T-cell (primary cell): ENCODE measurements around the gene NSD2. TPM values are rescaled to one million over a fixed set of nuclear protein-coding genes. Genes with fewer than 3 reads are reported as not detected.
A peak's percentile ranks its signal among the peaks of the same experiment; 100 is the strongest.

Experiments used
- ATAC-seq, 4 experiments: fragments of 200-7000 bp in 3 of 4; fragments of 150-1000 bp in 1 of 4; cut with Tn5 transposase; replicated peaks in 1 of 4; 1 replicate in 3 of 4; 2 replicates in 1 of 4; pipeline ENCODE4 v1.10.0; 2021; ENCODE audit warnings: moderate library complexity in 3 of 4, mild to moderate bottlenecking in 2 of 4, moderate number of reproducible peaks in 1 of 4
- CTCF ChIA-PET, 2 donors: fragments of 300-600 bp; sonication (Branson Sonifier 250); formaldehyde crosslinking; loops; one replicate each; lab custom pipeline; 2022; ENCODE audit warnings: antibody characterized with exemption in 2 of 2; lab: Charles Lee
- POLR2A ChIA-PET, 2 donors: fragments of 300-600 bp; sonication (Branson Sonifier 250); formaldehyde crosslinking; loops; one replicate each; lab custom pipeline; 2022; ENCODE audit warnings: antibody characterized with exemption in 2 of 2; lab: Charles Lee
- DNase-seq, 35 experiments: peaks; one replicate each; pipeline versions ENCODE4 v3.0.0 to v3.0.0-alpha.2; 2013 to 2023
- H3K27ac ChIP-seq: one replicate; pipeline ENCODE4 v1.5.1; 2013; ENCODE audit warnings: low read length
- H3K27me3 ChIP-seq, 2 experiments: replicated peaks in 1 of 2; 1 replicate in 1 of 2; 2 replicates in 1 of 2; pipeline versions ENCODE4 v1.6.1 to v1.7.0; 2013; ENCODE audit warnings: low read length in 1 of 2, mixed read lengths in 1 of 2; ENCODE audit not compliant: control insufficient read depth in 2 of 2, insufficient read depth in 2 of 2; ENCODE audit errors: extremely low read depth in 1 of 2
- H3K36me3 ChIP-seq, 2 donors: 1 replicate in 1 of 2; 2 replicates in 1 of 2; pipeline versions ENCODE4 v1.6.1 to v1.7.0; 2013; ENCODE audit warnings: low read length in 1 of 2; ENCODE audit not compliant: control insufficient read depth in 2 of 2, insufficient read depth in 1 of 2; ENCODE audit errors: extremely low read depth in 1 of 2
- H3K4me1 ChIP-seq, 2 experiments: 1 replicate in 1 of 2; 2 replicates in 1 of 2; pipeline versions ENCODE4 v1.6.1 to v1.7.0; 2013; ENCODE audit warnings: low read length in 2 of 2, mixed read lengths in 1 of 2; ENCODE audit not compliant: insufficient read depth in 2 of 2, control insufficient read depth in 1 of 2; ENCODE audit errors: extremely low read depth in 1 of 2
- H3K4me3 ChIP-seq, 2 donors: 1 replicate in 1 of 2; 2 replicates in 1 of 2; pipeline versions ENCODE4 v1.5.1 to v1.7.0; 2013; ENCODE audit warnings: mild to moderate bottlenecking in 2 of 2, low read length in 1 of 2, moderate library complexity in 1 of 2; ENCODE audit not compliant: control insufficient read depth in 1 of 2; ENCODE audit errors: extremely low read depth in 1 of 2
- H3K9me3 ChIP-seq: 2 replicates; pipeline ENCODE4 v1.7.0; 2013
- H3K27ac Mint-ChIP-seq, 2 donors: one replicate each; pipeline ENCODE4 v1.8.0; 2020 to 2021; ENCODE audit warnings: mild to moderate bottlenecking in 2 of 2, mixed read lengths in 2 of 2
- H3K27me3 Mint-ChIP-seq, 2 donors: one replicate each; pipeline ENCODE4 v1.8.0; 2021 to 2022; ENCODE audit warnings: mixed read lengths in 2 of 2
- H3K36me3 Mint-ChIP-seq: one replicate; pipeline ENCODE4 v1.8.0; 2021; ENCODE audit warnings: mixed read lengths
- H3K4me1 Mint-ChIP-seq, 3 donors: one replicate each; pipeline ENCODE4 v1.8.0; 2020 to 2022; ENCODE audit warnings: mixed read lengths in 3 of 3, mild to moderate bottlenecking in 1 of 3
- H3K4me3 Mint-ChIP-seq, 3 donors: one replicate each; pipeline ENCODE4 v1.8.0; 2020 to 2022; ENCODE audit warnings: mild to moderate bottlenecking in 3 of 3, mixed read lengths in 3 of 3, moderate library complexity in 3 of 3
- H3K9me3 Mint-ChIP-seq, 3 donors: one replicate each; pipeline ENCODE4 v1.8.0; 2020 to 2022; ENCODE audit warnings: mixed read lengths in 3 of 3
- WGBS: methylation state at CpG from one replicate; pipeline ENCODE4 v1.1.5; 2013; ENCODE audit warnings: missing lambda C conversion rate; ENCODE audit not compliant: insufficient coverage; 5-methylcytosine and 5-hydroxymethylcytosine counted together
- total RNA-seq, 35 experiments: library from RNA in 6 of 35; stranded (reverse) in 6 of 35; fragments of 120-200 nt in 1 of 35; gene quantifications; one replicate each; pipeline versions ENCODE4 v1.2.1 to v1.2.4 and lab custom pipeline; 2013 to 2026

Gene NSD2
- total RNA-seq, 5 donors from 2014 or later (not counting 1 experiment from before 2014, with no cell fraction given): 40.8 to 55.3 (median 48.3) TPM

DNA sequence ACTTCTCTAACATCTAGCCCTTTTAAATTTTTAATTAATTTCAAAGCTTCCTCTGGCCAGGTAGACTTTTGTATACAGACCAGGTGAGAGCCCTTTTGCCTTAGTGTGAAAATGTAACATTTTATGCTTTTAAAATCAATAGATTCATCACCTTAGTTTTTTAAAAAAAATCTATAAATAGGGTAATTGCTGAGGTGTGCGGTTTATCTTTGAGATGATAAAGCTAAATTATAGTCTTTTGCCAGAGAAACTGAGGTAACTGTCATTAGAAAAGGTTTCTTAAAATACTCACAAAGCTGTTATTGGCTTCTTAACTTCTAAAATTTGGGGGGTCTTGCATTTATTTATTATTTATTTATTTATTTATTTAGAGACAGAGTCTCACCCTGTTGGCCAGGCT, 74.7 kb downstream of the NSD2 start:
- CTCF ChIA-PET: no interaction called here

DNA sequence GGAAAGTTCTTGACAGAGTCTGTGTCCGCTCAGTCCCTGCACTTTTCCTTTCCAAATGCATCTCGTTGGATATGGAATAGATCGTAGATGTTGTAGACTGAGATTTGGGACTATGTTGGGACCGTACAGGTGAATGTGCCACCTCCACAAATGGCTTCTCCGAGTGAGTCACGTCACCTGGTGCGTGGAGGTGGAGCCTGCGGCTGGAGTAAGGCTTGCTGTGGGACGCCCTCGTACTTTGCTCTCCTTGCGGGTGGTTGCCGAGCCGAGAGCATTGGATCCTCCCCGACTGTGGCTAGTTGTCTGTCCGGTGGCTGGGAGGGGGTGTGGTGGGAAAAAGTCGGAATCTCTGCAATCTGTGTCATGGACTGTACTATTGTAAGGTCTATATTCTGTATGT, 77.0 kb downstream of the NSD2 start:
- peaks cover 0 to 3% (median 0%) of the 10 kb centered on the region in 3 donors for H3K4me1 Mint-ChIP-seq
- no peaks in the 10 kb centered on the region for H3K9me3 ChIP-seq
- POLR2A ChIA-PET: no interaction called here
- H3K36me3 ChIP-seq: peaks cover 22 to 32% of the 10 kb centered on the region in 2 donors
- no peak overlapping the region for H3K4me3 Mint-ChIP-seq
- CTCF ChIA-PET: no interaction called here
- H3K27me3 Mint-ChIP-seq: no peaks in the 10 kb centered on the region
- no peaks in the 10 kb centered on the region for H3K4me1 ChIP-seq
- H3K9me3 Mint-ChIP-seq: no peaks in the 10 kb centered on the region
- no peak overlapping the region for H3K27ac ChIP-seq
- H3K4me3 ChIP-seq: no peak overlapping the region
- 93% methylated on average over 9 of the region's 16 CpGs for WGBS
- H3K36me3 Mint-ChIP-seq: peaks cover 18% of the 10 kb centered on the region
- ATAC-seq (no peak), DNase-seq (no peak)
- no peaks in the 10 kb centered on the region for H3K27me3 ChIP-seq
- no peak overlapping the region for H3K27ac Mint-ChIP-seq

More for the DNA sequence above, 74.7 kb downstream of the NSD2 start:
- Histone ChIP-seq H3K36me3 (peaks cover 19 to 29% of the 10 kb centered on the region in 2 donors), H3K27me3 (no peaks in the 10 kb centered on the region), H3K9me3 (no peaks in the 10 kb centered on the region), H3K4me3 (no peak overlapping the region), H3K27ac (no peak overlapping the region), H3K4me1 (no peaks in the 10 kb centered on the region)
- POLR2A ChIA-PET: no interaction called here
- Mint-ChIP-seq H3K27ac (no peak overlapping the region), H3K9me3 (no peaks in the 10 kb centered on the region), H3K36me3 (peaks cover 21% of the 10 kb centered on the region), H3K4me3 (no peak overlapping the region), H3K27me3 (no peaks in the 10 kb centered on the region), H3K4me1 (peaks cover 0 to 3% (median 0%) of the 10 kb centered on the region in 3 donors)
- no CpG with 5 or more reads among the region's 1 CpG for WGBS
- DNase-seq: no peak
- no peak for ATAC-seq

DNA sequence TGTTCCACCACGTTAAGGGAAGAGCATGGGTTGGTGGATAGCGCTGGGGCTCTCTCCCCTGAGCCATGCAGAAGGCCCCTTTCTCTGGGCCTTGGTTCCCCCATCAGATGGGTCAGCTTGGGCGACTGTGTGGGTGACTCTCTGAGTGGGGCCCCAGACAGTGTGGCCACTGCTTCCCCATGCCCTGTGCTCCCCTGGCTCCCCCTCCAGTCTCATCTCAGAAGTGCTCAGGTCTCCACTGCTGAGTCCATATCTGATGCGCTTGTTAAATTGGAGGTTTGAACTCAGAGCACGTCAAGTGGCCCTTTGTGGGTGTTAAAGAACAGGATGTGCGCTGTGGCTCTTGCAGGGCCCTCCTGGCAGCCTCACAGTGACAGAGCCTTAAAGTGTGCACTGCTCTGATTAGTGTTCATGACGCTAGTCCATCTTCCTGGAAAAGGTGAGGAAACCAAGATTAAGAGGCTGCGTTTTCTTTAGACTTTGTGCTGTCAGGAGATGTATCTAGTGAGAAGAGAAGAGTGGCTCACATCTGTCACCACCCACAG, 77.8 kb downstream of the NSD2 start:
- no peaks in the 10 kb centered on the region for H3K9me3 Mint-ChIP-seq
- no peaks in the 10 kb centered on the region for H3K27me3 Mint-ChIP-seq
- peaks cover 15% of the 10 kb centered on the region for H3K36me3 Mint-ChIP-seq
- ATAC-seq: no peak
- H3K4me1 ChIP-seq: no peaks in the 10 kb centered on the region
- no peak overlapping the region for H3K27ac ChIP-seq
- CTCF ChIA-PET: no interaction called here
- H3K4me3 ChIP-seq: no peak overlapping the region
- no peaks in the 10 kb centered on the region for H3K9me3 ChIP-seq
- POLR2A ChIA-PET: no interaction called here
- peaks cover 0 to 3% (median 0%) of the 10 kb centered on the region in 3 donors for H3K4me1 Mint-ChIP-seq
- H3K27me3 ChIP-seq: no peaks in the 10 kb centered on the region
- DNase-seq: peak in 4 of 35 experiments; percentile 4 to 7 (median 6)
- H3K27ac Mint-ChIP-seq: no peak overlapping the region
- peaks cover 22 to 34% of the 10 kb centered on the region in 2 donors for H3K36me3 ChIP-seq
- no peak overlapping the region for H3K4me3 Mint-ChIP-seq
- WGBS: 79% methylated on average over 3 of the region's 8 CpGs

GRCh38 chr4:1950369-1950768, 79.2 kb downstream of the NSD2 start:
- H3K36me3 Mint-ChIP-seq: peaks cover 19% of the 10 kb centered on the region
- ChIA-PET CTCF (no interaction called here), POLR2A (no interaction called here)
- peaks cover 22 to 37% of the 10 kb centered on the region in 2 donors for H3K36me3 ChIP-seq
- no peak overlapping the region for H3K27ac Mint-ChIP-seq
- H3K4me1 Mint-ChIP-seq: peaks cover 0 to 3% (median 0%) of the 10 kb centered on the region in 3 donors
- no peaks in the 10 kb centered on the region for H3K27me3 ChIP-seq
- H3K9me3 Mint-ChIP-seq: no peaks in the 10 kb centered on the region
- no peaks in the 10 kb centered on the region for H3K27me3 Mint-ChIP-seq
- no peak for DNase-seq
- no peaks in the 10 kb centered on the region for H3K4me1 ChIP-seq
- no peak overlapping the region for H3K4me3 ChIP-seq
- no peak overlapping the region for H3K4me3 Mint-ChIP-seq
- no peak for ATAC-seq
- H3K27ac ChIP-seq: no peak overlapping the region
- H3K9me3 ChIP-seq: no peaks in the 10 kb centered on the region
- WGBS: 97% methylated on average over 5 of the region's 10 CpGs

DNA sequence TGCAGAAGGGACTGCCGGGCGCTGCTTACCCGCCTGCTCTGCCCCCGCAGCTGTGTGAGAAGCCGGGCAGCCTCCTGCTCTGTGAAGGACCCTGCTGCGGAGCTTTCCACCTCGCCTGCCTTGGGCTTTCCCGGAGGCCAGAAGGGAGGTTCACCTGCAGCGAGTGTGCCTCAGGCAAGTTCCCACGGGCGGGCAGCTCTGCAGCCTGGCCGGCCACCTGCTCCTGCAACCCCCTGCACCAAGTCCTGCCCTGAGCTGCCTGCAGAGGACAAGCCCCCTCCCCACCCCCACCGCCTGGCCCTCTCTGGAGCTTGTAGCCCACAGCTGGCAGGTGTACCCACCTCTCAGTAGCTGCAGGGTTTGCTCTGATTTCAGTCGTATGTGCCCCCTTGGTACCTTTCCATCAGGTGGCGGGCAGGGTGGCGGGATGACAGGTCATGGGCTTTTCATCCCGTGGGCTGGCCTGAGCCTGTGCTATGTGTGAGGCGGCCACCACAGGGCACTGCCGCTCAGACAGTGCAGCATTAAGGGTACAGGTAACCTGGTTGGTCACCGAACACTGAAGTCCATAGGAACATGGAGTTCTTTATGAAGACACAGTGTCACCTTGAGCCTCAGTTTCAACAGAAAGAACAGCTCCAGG, 81.0 kb downstream of the NSD2 start:
- H3K4me1 Mint-ChIP-seq: peaks cover 0 to 3% (median 0%) of the 10 kb centered on the region in 3 donors
- H3K36me3 ChIP-seq: peaks cover 22 to 42% of the 10 kb centered on the region in 2 donors
- 98% methylated on average over 20 of the region's 20 CpGs for WGBS
- no peaks in the 10 kb centered on the region for H3K27me3 Mint-ChIP-seq
- no peaks in the 10 kb centered on the region for H3K9me3 ChIP-seq
- no peaks in the 10 kb centered on the region for H3K9me3 Mint-ChIP-seq
- no peak overlapping the region for H3K27ac Mint-ChIP-seq
- DNase-seq (no peak), ATAC-seq (no peak)
- H3K4me3 Mint-ChIP-seq: no peak overlapping the region
- H3K27me3 ChIP-seq: no peaks in the 10 kb centered on the region
- H3K4me3 ChIP-seq: no peak overlapping the region
- H3K27ac ChIP-seq: no peak overlapping the region
- ChIA-PET CTCF (no interaction called here), POLR2A (no interaction called here)
- no peaks in the 10 kb centered on the region for H3K4me1 ChIP-seq
- peaks cover 31% of the 10 kb centered on the region for H3K36me3 Mint-ChIP-seq

DNA sequence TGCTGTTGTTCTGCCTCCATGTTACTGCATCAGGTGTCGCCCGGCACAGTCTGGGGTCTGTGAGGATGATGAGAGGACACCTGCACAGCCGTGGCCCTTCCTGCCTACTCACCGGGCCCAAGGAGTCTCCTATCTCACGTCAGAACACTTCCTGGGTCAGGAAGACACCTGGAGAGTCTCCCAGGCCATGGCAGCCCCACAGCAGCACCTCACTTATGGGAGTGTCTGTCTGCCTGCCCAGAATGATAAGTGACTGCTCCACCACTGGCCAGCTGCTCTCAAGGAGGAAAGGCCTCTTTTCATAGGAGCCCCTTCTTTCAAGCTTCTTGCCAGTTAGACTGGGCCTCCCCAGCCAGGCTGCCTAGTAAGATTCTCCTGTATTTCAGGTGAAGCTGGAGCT, 81.5 kb downstream of the NSD2 start:
- H3K27ac Mint-ChIP-seq: no peak overlapping the region
- DNase-seq (no peak), ATAC-seq (no peak)
- peaks cover 22 to 42% of the 10 kb centered on the region in 2 donors for H3K36me3 ChIP-seq
- no peak overlapping the region for H3K4me3 ChIP-seq
- no peak overlapping the region for H3K4me3 Mint-ChIP-seq
- no peaks in the 10 kb centered on the region for H3K9me3 Mint-ChIP-seq
- H3K27me3 ChIP-seq: no peaks in the 10 kb centered on the region
- peaks cover 0 to 3% (median 0%) of the 10 kb centered on the region in 3 donors for H3K4me1 Mint-ChIP-seq
- 100% methylated on average over 3 of the region's 5 CpGs for WGBS
- no peaks in the 10 kb centered on the region for H3K27me3 Mint-ChIP-seq
- no peaks in the 10 kb centered on the region for H3K9me3 ChIP-seq
- CTCF ChIA-PET: no interaction called here
- POLR2A ChIA-PET: no interaction called here
- no peak overlapping the region for H3K27ac ChIP-seq
- peaks cover 31% of the 10 kb centered on the region for H3K36me3 Mint-ChIP-seq
- H3K4me1 ChIP-seq: no peaks in the 10 kb centered on the region
